Astrocyte (in vitro differentiated cells and primary cell): ENCODE measurements around the gene MYO1G. TPM values are rescaled to one million over a fixed set of nuclear protein-coding genes. Genes with fewer than 3 reads are reported as not detected.

Source experiments
- DNase-seq: peaks from one replicate; pipeline ENCODE4 v3.0.0-alpha.2; 2010; ENCODE audit warnings: low read depth
- FAIRE-seq: peaks from 2 replicates; lab custom pipeline; 2011; peaks lifted over from hg19 to GRCh38; lab: Jason Lieb, UNC
- H2AFZ ChIP-seq: 2 replicates; pipeline ENCODE4 v1.6.0; 2012; ENCODE audit warnings: low read depth, low read length, inconsistent platforms
- H3K27ac ChIP-seq: 2 replicates; pipeline ENCODE4 v1.5.1; 2011; ENCODE audit warnings: low read depth, low read length, inconsistent platforms
- H3K27me3 ChIP-seq: 2 replicates; pipeline ENCODE4 v1.6.0; 2011; ENCODE audit warnings: low read length, inconsistent platforms; ENCODE audit not compliant: insufficient read depth
- H3K36me3 ChIP-seq: 2 replicates; pipeline ENCODE4 v1.5.1; 2011; ENCODE audit warnings: low read length, inconsistent platforms; ENCODE audit not compliant: insufficient read depth
- H3K4me1 ChIP-seq: 2 replicates; pipeline ENCODE4 v1.5.1; 2011; ENCODE audit warnings: low read length, inconsistent platforms; ENCODE audit not compliant: insufficient read depth
- H3K4me2 ChIP-seq: 2 replicates; pipeline ENCODE4 v1.6.0; 2012; ENCODE audit warnings: low read length, inconsistent platforms
- H3K4me3 ChIP-seq: 2 replicates; pipeline ENCODE4 v1.5.1; 2011; ENCODE audit warnings: low read depth, mild to moderate bottlenecking, low read length, inconsistent platforms; ENCODE audit not compliant: insufficient read depth
- H3K79me2 ChIP-seq: 2 replicates; pipeline ENCODE4 v1.6.0; 2012; ENCODE audit warnings: mild to moderate bottlenecking, low read length, inconsistent platforms; ENCODE audit not compliant: insufficient read depth
- H3K9ac ChIP-seq: 2 replicates; pipeline ENCODE4 v1.6.0; 2012; ENCODE audit warnings: mild to moderate bottlenecking, low read length, inconsistent platforms
- H3K9me3 ChIP-seq: 2 replicates; pipeline ENCODE4 v1.5.1; 2012; ENCODE audit warnings: low read depth, mild to moderate bottlenecking, low read length, inconsistent platforms; ENCODE audit not compliant: insufficient read depth
- H4K20me1 ChIP-seq: 2 replicates; pipeline ENCODE4 v1.6.0; 2012; ENCODE audit warnings: low read length, inconsistent platforms; ENCODE audit not compliant: insufficient read depth
- H3K27ac Mint-ChIP-seq: one replicate; pipeline ENCODE4 v1.8.0; 2021; ENCODE audit warnings: mild to moderate bottlenecking, mixed read lengths; ENCODE audit not compliant: unreplicated experiment
- H3K27me3 Mint-ChIP-seq: one replicate; pipeline ENCODE4 v1.8.0; 2021; ENCODE audit warnings: low read depth, mixed read lengths; ENCODE audit not compliant: unreplicated experiment
- H3K36me3 Mint-ChIP-seq: one replicate; pipeline ENCODE4 v1.8.0; 2021; ENCODE audit warnings: low read depth, mixed read lengths; ENCODE audit not compliant: unreplicated experiment
- H3K4me1 Mint-ChIP-seq: one replicate; pipeline ENCODE4 v1.8.0; 2021; ENCODE audit warnings: low read depth, mixed read lengths; ENCODE audit not compliant: unreplicated experiment
- H3K4me3 Mint-ChIP-seq: one replicate; pipeline ENCODE4 v1.8.0; 2021; ENCODE audit warnings: mild to moderate bottlenecking, moderate library complexity, mixed read lengths; ENCODE audit not compliant: unreplicated experiment
- H3K9me3 Mint-ChIP-seq: one replicate; pipeline ENCODE4 v1.8.0; 2021; ENCODE audit warnings: mild to moderate bottlenecking, mixed read lengths; ENCODE audit not compliant: unreplicated experiment
- EZH2 ChIP-seq: IDR thresholded peaks from 2 replicates; pipeline ENCODE4 v1.6.1; 2012; ENCODE audit warnings: mild to moderate bottlenecking, low read length, inconsistent platforms; ENCODE audit not compliant: insufficient read depth
- total RNA-seq: library from RNA; stranded (reverse); gene quantifications from 2 replicates; pipeline ENCODE4 v1.2.1, GENCODE V29; 2021
- TF ChIP-seq, protein P1 (sequence below): IDR thresholded peaks from 2 replicates; pipeline ENCODE4 v1.5.1; 2011; ENCODE audit warnings: low read depth, mild to moderate bottlenecking, inconsistent platforms, low read length, moderate library complexity; ENCODE audit not compliant: insufficient read depth

Gene MYO1G
- total RNA-seq, 1 donor from 2014 or later, result 0.11 TPM

DNA sequence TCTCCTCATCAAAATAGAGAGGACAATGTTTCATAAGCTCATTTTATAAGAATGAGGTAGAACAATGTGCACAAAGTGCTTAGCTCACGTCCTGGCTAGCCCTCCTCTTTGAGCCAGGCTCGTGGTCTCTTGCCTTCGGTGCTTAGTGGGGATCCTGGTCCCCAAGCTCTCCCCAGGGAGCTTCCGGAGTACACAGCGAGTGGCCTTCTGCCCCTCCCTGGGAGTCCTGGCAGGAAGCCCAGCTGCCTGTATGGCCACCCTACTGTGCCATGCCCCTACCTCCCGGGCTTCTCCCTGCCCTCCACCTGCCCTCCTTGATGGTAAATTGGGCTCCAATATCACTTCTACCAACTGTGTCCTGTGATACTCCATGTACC, 868 bp downstream of the MYO1G start:
- DNase-seq (no peak), FAIRE-seq (no peak)
- H3K4me1 Mint-ChIP-seq, result peaks cover 14% of the 10 kb centered on the region
- H4K20me1 ChIP-seq, result peaks cover 5% of the 10 kb centered on the region
- H3K27me3 ChIP-seq, result no peaks in the 10 kb centered on the region
- no peak overlapping the region for H3K4me2 ChIP-seq
- peaks cover 7% of the 10 kb centered on the region for H3K27me3 Mint-ChIP-seq
- no peak overlapping the region for H3K27ac ChIP-seq
- H3K27ac Mint-ChIP-seq, result no peak overlapping the region
- H3K9me3 ChIP-seq, result no peaks in the 10 kb centered on the region
- no peak overlapping the region for H3K4me3 ChIP-seq
- no peak for TF ChIP-seq EZH2
- TF ChIP-seq, protein P1, sequence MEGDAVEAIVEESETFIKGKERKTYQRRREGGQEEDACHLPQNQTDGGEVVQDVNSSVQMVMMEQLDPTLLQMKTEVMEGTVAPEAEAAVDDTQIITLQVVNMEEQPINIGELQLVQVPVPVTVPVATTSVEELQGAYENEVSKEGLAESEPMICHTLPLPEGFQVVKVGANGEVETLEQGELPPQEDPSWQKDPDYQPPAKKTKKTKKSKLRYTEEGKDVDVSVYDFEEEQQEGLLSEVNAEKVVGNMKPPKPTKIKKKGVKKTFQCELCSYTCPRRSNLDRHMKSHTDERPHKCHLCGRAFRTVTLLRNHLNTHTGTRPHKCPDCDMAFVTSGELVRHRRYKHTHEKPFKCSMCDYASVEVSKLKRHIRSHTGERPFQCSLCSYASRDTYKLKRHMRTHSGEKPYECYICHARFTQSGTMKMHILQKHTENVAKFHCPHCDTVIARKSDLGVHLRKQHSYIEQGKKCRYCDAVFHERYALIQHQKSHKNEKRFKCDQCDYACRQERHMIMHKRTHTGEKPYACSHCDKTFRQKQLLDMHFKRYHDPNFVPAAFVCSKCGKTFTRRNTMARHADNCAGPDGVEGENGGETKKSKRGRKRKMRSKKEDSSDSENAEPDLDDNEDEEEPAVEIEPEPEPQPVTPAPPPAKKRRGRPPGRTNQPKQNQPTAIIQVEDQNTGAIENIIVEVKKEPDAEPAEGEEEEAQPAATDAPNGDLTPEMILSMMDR, result no peak
- H2AFZ ChIP-seq, result no peak overlapping the region
- no peaks in the 10 kb centered on the region for H3K79me2 ChIP-seq
- peaks cover 11% of the 10 kb centered on the region for H3K36me3 Mint-ChIP-seq
- peaks cover 14% of the 10 kb centered on the region for H3K4me1 ChIP-seq
- H3K9ac ChIP-seq, result no peak overlapping the region
- peaks cover 7% of the 10 kb centered on the region for H3K36me3 ChIP-seq
- H3K4me3 Mint-ChIP-seq, result no peak overlapping the region
- no peaks in the 10 kb centered on the region for H3K9me3 Mint-ChIP-seq

DNA sequence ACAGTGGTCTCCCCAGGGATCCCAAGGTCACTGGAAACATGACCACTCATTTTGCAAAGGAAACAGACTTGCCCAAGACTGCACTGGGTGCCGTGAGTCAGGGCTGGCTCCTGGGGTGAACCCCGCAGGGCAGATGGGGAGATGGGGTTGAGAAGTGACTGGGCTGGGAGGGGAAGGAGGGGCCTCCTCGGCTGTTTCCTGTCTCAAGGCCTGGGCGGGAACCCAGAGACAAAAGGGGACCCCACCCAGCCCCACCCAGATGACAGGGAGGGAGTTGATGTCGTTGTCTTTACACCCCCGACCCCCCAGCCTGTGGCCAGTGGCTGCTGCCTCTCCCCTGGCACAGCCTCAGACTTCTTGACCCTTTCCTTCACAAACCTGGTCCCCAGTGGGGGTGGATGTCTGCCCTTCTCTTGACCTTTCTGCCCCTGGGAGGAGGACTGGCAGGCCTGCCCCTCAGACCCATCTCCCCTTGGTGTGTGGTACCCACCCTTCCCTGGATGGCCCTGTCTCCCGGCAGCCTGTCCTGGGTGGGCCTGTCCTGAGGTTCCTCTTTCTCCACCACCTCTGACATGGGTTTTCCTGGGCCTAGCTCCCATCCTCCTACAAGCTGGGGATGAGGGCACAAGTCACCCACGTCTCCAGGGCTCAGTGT, 1.4 kb downstream of the MYO1G start:
- peaks cover 2% of the 10 kb centered on the region for H3K36me3 ChIP-seq
- FAIRE-seq (no peak), DNase-seq (no peak)
- no peak for TF ChIP-seq EZH2
- TF ChIP-seq, protein P1, result no peak
- peaks cover 8% of the 10 kb centered on the region for H3K36me3 Mint-ChIP-seq
- no peaks in the 10 kb centered on the region for H3K27me3 ChIP-seq
- H3K4me3 Mint-ChIP-seq, result no peak overlapping the region
- H3K27ac Mint-ChIP-seq, result no peak overlapping the region
- H4K20me1 ChIP-seq, result no peaks in the 10 kb centered on the region
- H3K4me2 ChIP-seq, result no peak overlapping the region
- H3K9me3 Mint-ChIP-seq, result no peaks in the 10 kb centered on the region
- H3K4me1 Mint-ChIP-seq, result peaks cover 14% of the 10 kb centered on the region
- H3K9ac ChIP-seq, result no peak overlapping the region
- no peak overlapping the region for H2AFZ ChIP-seq
- no peak overlapping the region for H3K4me3 ChIP-seq
- H3K4me1 ChIP-seq, result peaks cover 14% of the 10 kb centered on the region
- no peak overlapping the region for H3K27ac ChIP-seq
- H3K27me3 Mint-ChIP-seq, result peaks cover 10% of the 10 kb centered on the region
- H3K9me3 ChIP-seq, result no peaks in the 10 kb centered on the region
- no peaks in the 10 kb centered on the region for H3K79me2 ChIP-seq

DNA sequence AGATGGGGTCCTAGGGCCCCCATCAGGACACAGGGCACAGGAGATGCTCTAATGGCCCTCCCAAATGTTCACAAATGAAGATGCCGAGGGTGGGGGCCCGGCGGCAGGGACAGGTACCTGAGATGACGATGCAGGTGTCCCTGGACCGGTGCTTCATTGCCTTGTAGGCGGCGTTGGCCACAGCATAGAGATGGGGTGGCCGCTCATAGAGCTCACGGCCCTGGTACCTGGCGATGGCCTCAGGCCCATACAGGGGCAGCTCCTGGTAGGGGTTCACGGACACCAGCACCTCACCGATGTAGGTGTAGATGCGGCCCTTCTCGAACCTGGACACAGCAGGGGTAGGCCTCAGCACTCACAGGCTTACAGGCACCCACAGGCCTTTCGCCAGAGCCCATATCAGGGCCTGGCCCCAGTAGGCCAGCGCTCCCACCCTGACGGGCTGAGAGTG, 2.0 kb downstream of the MYO1G start:
- DNase-seq, result no peak
- FAIRE-seq, result no peak
- H3K27me3 Mint-ChIP-seq, result peaks cover 17% of the 10 kb centered on the region
- H3K79me2 ChIP-seq, result no peaks in the 10 kb centered on the region
- H3K4me3 ChIP-seq, result no peak overlapping the region
- H3K27ac ChIP-seq, result no peak overlapping the region
- H3K36me3 ChIP-seq, result no peaks in the 10 kb centered on the region
- H3K4me1 ChIP-seq, result peaks cover 14% of the 10 kb centered on the region
- H3K9me3 Mint-ChIP-seq, result no peaks in the 10 kb centered on the region
- TF ChIP-seq EZH2, result no peak
- TF ChIP-seq, protein P1, result no peak
- H3K27me3 ChIP-seq, result no peaks in the 10 kb centered on the region
- H3K27ac Mint-ChIP-seq, result no peak overlapping the region
- H3K4me1 Mint-ChIP-seq, result peaks cover 14% of the 10 kb centered on the region
- H3K9me3 ChIP-seq, result no peaks in the 10 kb centered on the region
- H4K20me1 ChIP-seq, result no peaks in the 10 kb centered on the region
- no peak overlapping the region for H3K4me3 Mint-ChIP-seq
- no peak overlapping the region for H2AFZ ChIP-seq
- peaks cover 4% of the 10 kb centered on the region for H3K36me3 Mint-ChIP-seq
- H3K9ac ChIP-seq, result no peak overlapping the region
- no peak overlapping the region for H3K4me2 ChIP-seq
